Endothelial cell (in vitro differentiated cells): ENCODE measurements around the gene RAB40B. TPM values are rescaled to one million over a fixed set of nuclear protein-coding genes. Genes with fewer than 3 reads are reported as not detected.
A peak's percentile ranks its signal among the peaks of the same experiment; 100 is the strongest.

Source experiments
- DNase-seq: peaks from one replicate; pipeline ENCODE4 v3.0.0; 2021; ENCODE audit warnings: low spot score
- H3K27ac Mint-ChIP-seq: one replicate; pipeline ENCODE4 v1.8.0; 2021; ENCODE audit warnings: mixed read lengths, inconsistent platforms; ENCODE audit not compliant: unreplicated experiment
- H3K27me3 Mint-ChIP-seq: one replicate; pipeline ENCODE4 v1.8.0; 2021; ENCODE audit warnings: mild to moderate bottlenecking, moderate library complexity, mixed read lengths, inconsistent platforms; ENCODE audit not compliant: unreplicated experiment
- H3K36me3 Mint-ChIP-seq: one replicate; pipeline ENCODE4 v1.8.0; 2021; ENCODE audit warnings: mild to moderate bottlenecking, low read depth, mixed read lengths, inconsistent platforms; ENCODE audit not compliant: unreplicated experiment
- H3K4me1 Mint-ChIP-seq: one replicate; pipeline ENCODE4 v1.8.0; 2021; ENCODE audit warnings: mild to moderate bottlenecking, mixed read lengths, inconsistent platforms; ENCODE audit not compliant: unreplicated experiment
- H3K4me3 Mint-ChIP-seq: one replicate; pipeline ENCODE4 v1.8.0; 2021; ENCODE audit warnings: mild to moderate bottlenecking, mixed read lengths, inconsistent platforms; ENCODE audit not compliant: unreplicated experiment
- H3K9me3 Mint-ChIP-seq: one replicate; pipeline ENCODE4 v1.8.0; 2021; ENCODE audit warnings: mixed read lengths, inconsistent platforms; ENCODE audit not compliant: unreplicated experiment
- total RNA-seq: library from RNA; stranded (reverse); fragmentation: NEBNext Ultra II Directional; extraction: Animal tissue kit (Norgen Biotek cat#: 25700); gene quantifications from one replicate; pipeline ENCODE4 v1.2.1, GENCODE V29; 2021; ENCODE audit not compliant: unreplicated experiment
- TF ChIP-seq, protein P1 (sequence below): fragments of 200-600 bp; sonication (generic); IDR thresholded peaks from one replicate; pipeline ENCODE4 v1.5.0; 2021; ENCODE audit warnings: antibody characterized with exemption; ENCODE audit not compliant: unreplicated experiment

RAB40B gene
- total RNA-seq, 1 donor from 2014 or later: 6.7 TPM

DNA sequence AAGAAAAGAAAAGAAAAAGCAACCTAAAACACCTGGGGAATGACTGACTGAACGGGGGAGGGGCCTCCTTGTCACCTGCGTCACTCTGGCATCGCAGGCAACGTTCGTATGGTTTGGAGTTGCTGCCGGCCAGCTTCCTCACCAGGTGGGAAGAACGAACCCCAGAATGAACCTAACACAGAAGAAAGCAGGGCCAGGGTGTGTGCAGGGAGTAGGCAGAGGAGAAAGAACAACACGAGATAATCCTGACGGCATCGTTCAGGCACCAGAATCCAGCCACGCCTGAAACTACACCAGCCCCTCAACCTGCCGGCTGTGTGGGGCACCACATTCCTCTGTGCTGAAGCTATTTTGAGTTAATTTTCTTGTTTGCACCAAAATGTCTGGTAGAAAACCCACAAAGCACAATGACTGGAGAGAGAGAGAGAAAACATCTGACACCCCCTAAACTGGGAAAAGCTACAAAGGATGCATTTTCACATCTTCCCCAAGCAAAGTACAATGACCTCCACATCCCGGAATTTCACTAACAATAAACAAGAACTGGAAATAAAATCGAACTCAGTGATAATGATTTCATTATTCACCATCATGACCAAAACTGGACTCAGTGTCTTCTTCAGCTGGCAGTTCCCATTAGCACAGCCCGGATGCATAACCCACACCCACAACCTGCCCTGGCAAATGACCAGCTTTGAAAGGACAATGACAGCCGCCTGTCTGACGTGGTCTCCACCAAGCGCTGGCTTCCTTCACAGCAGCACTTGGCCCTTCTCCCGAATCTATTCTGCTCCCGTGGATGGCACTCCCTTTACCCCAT is 23.6 kb downstream of the RAB40B start:
- peaks cover 2% of the 10 kb centered on the region for H3K27me3 Mint-ChIP-seq
- no peaks in the 10 kb centered on the region for H3K9me3 Mint-ChIP-seq
- H3K27ac Mint-ChIP-seq: no peak overlapping the region
- H3K36me3 Mint-ChIP-seq: peaks cover 4% of the 10 kb centered on the region
- TF ChIP-seq, protein P1, sequence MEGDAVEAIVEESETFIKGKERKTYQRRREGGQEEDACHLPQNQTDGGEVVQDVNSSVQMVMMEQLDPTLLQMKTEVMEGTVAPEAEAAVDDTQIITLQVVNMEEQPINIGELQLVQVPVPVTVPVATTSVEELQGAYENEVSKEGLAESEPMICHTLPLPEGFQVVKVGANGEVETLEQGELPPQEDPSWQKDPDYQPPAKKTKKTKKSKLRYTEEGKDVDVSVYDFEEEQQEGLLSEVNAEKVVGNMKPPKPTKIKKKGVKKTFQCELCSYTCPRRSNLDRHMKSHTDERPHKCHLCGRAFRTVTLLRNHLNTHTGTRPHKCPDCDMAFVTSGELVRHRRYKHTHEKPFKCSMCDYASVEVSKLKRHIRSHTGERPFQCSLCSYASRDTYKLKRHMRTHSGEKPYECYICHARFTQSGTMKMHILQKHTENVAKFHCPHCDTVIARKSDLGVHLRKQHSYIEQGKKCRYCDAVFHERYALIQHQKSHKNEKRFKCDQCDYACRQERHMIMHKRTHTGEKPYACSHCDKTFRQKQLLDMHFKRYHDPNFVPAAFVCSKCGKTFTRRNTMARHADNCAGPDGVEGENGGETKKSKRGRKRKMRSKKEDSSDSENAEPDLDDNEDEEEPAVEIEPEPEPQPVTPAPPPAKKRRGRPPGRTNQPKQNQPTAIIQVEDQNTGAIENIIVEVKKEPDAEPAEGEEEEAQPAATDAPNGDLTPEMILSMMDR: no peak
- H3K4me1 Mint-ChIP-seq: no peaks in the 10 kb centered on the region
- no peak overlapping the region for H3K4me3 Mint-ChIP-seq
- no peak for DNase-seq

DNA sequence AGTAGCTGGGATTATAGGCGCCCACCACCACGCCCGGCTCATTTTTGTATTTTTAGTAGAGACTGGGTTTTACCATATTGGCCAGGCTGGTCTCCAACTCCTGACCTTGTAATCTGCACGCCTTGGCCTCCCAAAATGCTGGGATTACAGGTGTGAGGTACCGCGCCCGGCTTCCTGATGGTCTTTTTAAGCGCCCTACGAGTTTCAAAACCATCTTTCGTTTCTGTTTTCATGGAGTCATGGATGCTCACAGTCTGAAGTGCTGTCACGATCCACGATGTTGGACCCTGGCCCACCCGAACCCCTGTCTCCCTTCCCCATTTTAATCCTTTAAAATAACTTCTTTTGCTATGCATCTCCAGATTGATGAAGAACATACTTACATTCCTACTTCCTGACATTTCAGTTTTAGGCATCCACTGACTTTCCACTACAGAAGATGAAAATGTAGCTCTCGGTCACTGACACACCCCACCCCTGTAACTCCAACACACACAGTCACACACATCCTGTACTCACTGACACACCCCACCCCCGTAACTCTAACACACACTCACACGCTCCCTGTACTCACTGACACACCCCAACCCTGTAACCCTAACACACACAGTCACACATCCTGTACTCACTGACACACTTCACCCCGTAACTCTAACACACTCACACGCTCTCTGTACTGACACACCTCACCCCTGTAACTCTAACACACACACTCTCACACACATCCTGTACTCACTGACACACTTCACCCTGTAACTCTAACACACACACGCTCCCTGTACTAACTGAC is 27.6 kb downstream of the RAB40B start:
- DNase-seq: no peak
- H3K36me3 Mint-ChIP-seq: peaks cover 4% of the 10 kb centered on the region

DNA sequence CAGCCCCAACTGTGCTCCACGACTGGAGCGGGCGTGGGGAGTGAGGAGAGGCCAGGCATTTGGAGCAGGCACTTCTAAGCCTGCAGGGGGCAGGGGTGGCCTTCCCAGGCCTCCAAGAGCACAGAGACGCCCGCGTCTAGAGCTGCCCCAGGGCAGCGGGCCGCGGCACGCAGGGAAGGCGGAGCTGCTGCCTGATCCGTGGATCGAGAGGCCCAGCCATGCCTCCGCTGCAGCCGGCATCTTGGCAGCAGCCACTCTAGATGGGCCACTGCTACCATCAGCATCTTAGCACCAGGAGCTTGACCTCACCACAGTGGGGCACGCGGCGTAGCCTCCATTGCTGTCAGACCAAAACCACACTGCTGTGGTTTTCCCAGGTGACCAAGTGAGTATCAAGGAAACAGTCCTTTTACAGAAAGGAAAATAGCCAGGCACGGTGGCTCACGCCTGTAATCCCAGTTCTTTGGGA is 29.8 kb downstream of the RAB40B start:
- no peak overlapping the region for H3K4me3 Mint-ChIP-seq
- H3K27me3 Mint-ChIP-seq: peaks cover 10% of the 10 kb centered on the region
- no peaks in the 10 kb centered on the region for H3K9me3 Mint-ChIP-seq
- H3K27ac Mint-ChIP-seq: no peak overlapping the region
- H3K4me1 Mint-ChIP-seq: no peaks in the 10 kb centered on the region
- TF ChIP-seq, protein P1: no peak
- peak; percentile 67 for DNase-seq
- peaks cover 4% of the 10 kb centered on the region for H3K36me3 Mint-ChIP-seq

More for the DNA sequence above, 27.6 kb downstream of the RAB40B start:
- Mint-ChIP-seq H3K27ac (no peak overlapping the region), H3K4me3 (no peak overlapping the region), H3K4me1 (no peaks in the 10 kb centered on the region), H3K27me3 (peaks cover 6% of the 10 kb centered on the region), H3K9me3 (no peaks in the 10 kb centered on the region)
- TF ChIP-seq, protein P1: no peak

DNA sequence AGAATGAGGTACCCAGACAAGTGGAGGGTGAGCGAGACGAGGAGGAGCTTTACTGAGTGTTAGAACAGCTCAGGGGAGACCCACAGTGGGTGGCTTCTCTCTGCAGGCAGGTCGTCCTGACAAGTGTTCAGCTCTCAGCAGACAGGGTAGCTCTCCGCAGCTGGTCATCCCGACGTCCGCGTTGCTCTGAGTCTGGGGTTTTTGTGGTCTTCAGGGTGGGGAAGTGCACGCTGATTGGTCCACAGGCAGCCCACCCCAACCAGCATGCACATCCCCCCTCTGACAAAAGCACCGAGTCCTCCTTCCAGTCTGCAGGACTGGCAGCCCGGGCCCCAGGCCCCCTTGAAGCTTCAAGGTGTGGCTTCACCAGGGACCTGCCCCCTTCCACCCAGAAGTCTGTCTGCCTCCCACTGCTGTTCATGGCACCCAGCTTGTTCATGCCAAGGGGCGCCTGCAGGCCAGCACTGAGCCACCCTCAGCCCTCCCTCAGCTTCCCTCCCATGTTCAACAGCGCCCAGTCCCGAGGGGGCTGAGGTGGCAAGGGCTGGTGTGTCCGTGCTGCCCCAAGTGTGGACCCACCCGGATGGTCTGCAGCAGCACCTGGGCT is 30.4 kb downstream of the RAB40B start:
- no peaks in the 10 kb centered on the region for H3K9me3 Mint-ChIP-seq
- H3K27ac Mint-ChIP-seq: no peak overlapping the region
- peaks cover 10% of the 10 kb centered on the region for H3K27me3 Mint-ChIP-seq
- no peak overlapping the region for H3K4me3 Mint-ChIP-seq
- H3K36me3 Mint-ChIP-seq: peaks cover 4% of the 10 kb centered on the region
- TF ChIP-seq, protein P1: no peak
- no peaks in the 10 kb centered on the region for H3K4me1 Mint-ChIP-seq
- DNase-seq: no peak
